PC-9 (cell line): ENCODE results near the gene BCL2A1.

Source experiments
- CTCF ChIP-seq: fragments of 200-600 bp; sonication (generic); conservative IDR thresholded peaks from 2 replicates; pipeline ENCODE4 v1.6.1; 2017; ENCODE audit warnings: mixed run types, antibody characterized with exemption, mild to moderate bottlenecking, moderate library complexity
- EZH2 ChIP-seq: fragments of 200-600 bp; sonication (generic); IDR thresholded peaks from 2 replicates; pipeline ENCODE4 v1.8.0; 2017; ENCODE audit warnings: antibody characterized with exemption, low read depth

- no peak for TF ChIP-seq CTCF
- TF ChIP-seq EZH2, result no peak
Observed at GRCh38 chr15:79967298-79968182, 3.5 kb downstream of the BCL2A1 start.
